K562 (cell line): ENCODE measurements around the gene ITGAD. TPM values are rescaled to one million over a fixed set of nuclear protein-coding genes. Genes with fewer than 3 reads are reported as not detected.

Experiments used
- ARID1B ChIP-seq: fragments of 450-650 bp; IDR thresholded peaks from 2 replicates; pipeline ENCODE4 v1.6.1; 2016; ENCODE audit warnings: antibody characterized with exemption, mild to moderate bottlenecking, inconsistent platforms
- ARID4B ChIP-seq: sonication (generic); formaldehyde crosslinking; IDR thresholded peaks from 2 replicates; pipeline ENCODE4 v1.8.0; 2022; ENCODE audit warnings: mild to moderate bottlenecking, missing genetic modification reagents
- ATF4 ChIP-seq: fragments of 450-650 bp; formaldehyde crosslinking; IDR thresholded peaks from 2 replicates; pipeline ENCODE4 v1.4.0; 2022; ENCODE audit warnings: mild to moderate bottlenecking, moderate library complexity
- EGR1 ChIP-seq: fragments of 450-650 bp; conservative IDR thresholded peaks from 2 replicates; pipeline ENCODE4 v1.6.1; 2017; ENCODE audit warnings: mild to moderate bottlenecking
- FOXJ3 ChIP-seq: sonication (generic); formaldehyde crosslinking; IDR thresholded peaks from 2 replicates; pipeline ENCODE4 v1.4.0; 2020; ENCODE audit warnings: mild to moderate bottlenecking, missing genetic modification reagents
- FUS ChIP-seq: fragments of 200-400 bp; formaldehyde crosslinking; optimal IDR thresholded peaks from 2 replicates; pipeline ENCODE3; 2017; ENCODE audit warnings: low read depth, low read length
- GTF2F1 ChIP-seq: IDR thresholded peaks from 2 replicates; pipeline ENCODE4 v1.6.1; 2011; ENCODE audit warnings: low read depth, low read length, improper control_type of control experiment
- HOMEZ ChIP-seq: fragments of 250-450 bp; sonication (Bioruptor Pico); IDR thresholded peaks from 2 replicates; pipeline ENCODE4 v1.4.0; 2020; ENCODE audit warnings: mild to moderate bottlenecking, moderate library complexity
- MAZ ChIP-seq, 2 experiments: fragments of 450-650 bp in 1 of 2; sonication (generic) in 1 of 2; formaldehyde crosslinking; IDR thresholded peaks in 1 of 2; conservative IDR thresholded peaks in 1 of 2; 2 replicates each; pipeline versions ENCODE4 v1.4.0 to v1.5.0; 2020; ENCODE audit warnings: mild to moderate bottlenecking in 1 of 2, missing genetic modification reagents in 1 of 2
- NR1H2 ChIP-seq: sonication (generic); formaldehyde crosslinking; IDR thresholded peaks from 2 replicates; pipeline ENCODE4 v1.4.0; 2020; ENCODE audit warnings: mild to moderate bottlenecking, missing genetic modification reagents
- PHB ChIP-seq: fragments of 250-450 bp; sonication (Bioruptor Pico); IDR thresholded peaks from 2 replicates; pipeline ENCODE4 v1.5.0; 2021
- PHF8 ChIP-seq: fragments of 200-600 bp; sonication (generic); IDR thresholded peaks from 2 replicates; pipeline ENCODE4 v1.6.1; 2012; ENCODE audit warnings: mixed run types, mild to moderate bottlenecking, inconsistent platforms, low read length, moderate library complexity, borderline replicate concordance
- PHTF2 ChIP-seq: fragments of 250-450 bp; sonication (Bioruptor Pico); IDR thresholded peaks from 2 replicates; pipeline ENCODE4 v1.5.0; 2021; ENCODE audit warnings: mild to moderate bottlenecking
- POLR2A ChIP-seq: fragments of 450-650 bp; conservative IDR thresholded peaks from 2 replicates; pipeline ENCODE4 v1.6.1; 2016
- TOE1 ChIP-seq, 2 experiments: fragments of 450-650 bp in 1 of 2; sonication (generic) in 1 of 2; formaldehyde crosslinking in 1 of 2; IDR thresholded peaks; 2 replicates each; pipeline versions ENCODE4 v1.7.1 to v1.8.0; 2016 to 2022; ENCODE audit warnings: borderline replicate concordance in 2 of 2, mild to moderate bottlenecking in 2 of 2, antibody characterized with exemption in 1 of 2, inconsistent platforms in 1 of 2, low read depth in 1 of 2, missing genetic modification reagents in 1 of 2, moderate library complexity in 1 of 2
- ZBTB2 ChIP-seq: fragments of 450-650 bp; IDR thresholded peaks from 2 replicates; pipeline ENCODE4 v1.6.1; 2016; ENCODE audit warnings: antibody characterized with exemption
- ZNF311 ChIP-seq: fragments of 250-450 bp; sonication (Bioruptor Pico); IDR thresholded peaks from 2 replicates; pipeline ENCODE4 v1.4.0; 2020; ENCODE audit warnings: mild to moderate bottlenecking, moderate library complexity
- ZNF354B ChIP-seq: fragments of 250-450 bp; sonication (Bioruptor Pico); IDR thresholded peaks from 2 replicates; pipeline ENCODE4 v1.4.0; 2020
- polyA plus RNA-seq, 8 experiments: library from polyadenylated mRNA; depleted of rRNA in 4 of 8; stranded (reverse) in 5 of 8; unstranded in 3 of 8; fragments of >200 nt; fragmentation: Nextera tagmentation in 2 of 8; fragmentation: Illumina TruSeq in 1 of 8; extraction: Ambion mirVana in 2 of 8; extraction: Trizol in 1 of 8; gene quantifications; 2 replicates each; pipeline versions ENCODE4 v1.2.1 to v1.2.3, GENCODE V29; 2011 to 2014; ENCODE audit warnings: inconsistent platforms in 1 of 8, missing spikeins in 1 of 8
- total RNA-seq, 7 experiments: library from RNA; depleted of rRNA in 6 of 7; stranded (reverse); fragments of >200 nt in 6 of 7; fragmentation: Illumina TruSeq in 2 of 7; extraction: Trizol in 2 of 7; gene quantifications; 2 replicates each; pipeline versions ENCODE4 v1.2.1 to v1.2.3, GENCODE V29; 2011 to 2021; ENCODE audit warnings: low replicate concordance in 1 of 7

ITGAD gene
- total and polyA plus RNA-seq, 9 of the 15 experiments (the other 6 are each of a cell fraction or from before 2014, with no cell fraction given): not detected

GRCh38 chr16:31458844-31459686 lies 65.9 kb downstream of the ITGAD start, which contains the start of gene ARMC5 (continued):
- TF ChIP-seq ARID4B (CRISPR knock-in tag) (peak; percentile 91; the same call in 1 of the 2 replicates), EGR1 (peak; percentile 61), GTF2F1 (peak; percentile 66; the same call in 1 of the 2 replicates), TOE1 (IDR thresholded peaks at IDR 0.05; ENCODE audit: borderline replicate concordance) (peak; percentile 78), TOE1 (CRISPR knock-in tag; IDR thresholded peaks at IDR 0.05; ENCODE audit: borderline replicate concordance, low read depth) (no peak), ARID1B (0 out of 2 replicates have a peak, but pooled peaks have one; percentile 18), HOMEZ (CRISPR knock-in tag) (0 out of 2 replicates have a peak, but pooled peaks have one; percentile 40), PHTF2 (CRISPR knock-in tag) (no peak), FUS (peak; percentile 22), POLR2A (peak; percentile 97), PHB (CRISPR knock-in tag) (peak; percentile 52; the same call in 1 of the 2 replicates), MAZ (CRISPR knock-in tag; conservative IDR thresholded peaks at IDR 0.05 in 1 of 2, IDR thresholded peaks at IDR 0.05 in 1 of 2) (peak; percentile 77 to 87), ZNF311 (CRISPR knock-in tag) (0 out of 2 replicates have a peak, but pooled peaks have one; percentile 15), NR1H2 (0 out of 2 replicates have a peak, but pooled peaks have one; percentile 2), ZBTB2 (peak; percentile 10; the same call in 1 of the 2 replicates), PHF8 (peak; percentile 79), ATF4 (CRISPR knock-in tag) (peak; percentile 73; the same call in 1 of the 2 replicates), ZNF354B (CRISPR knock-in tag) (peak; percentile 22; the same call in 1 of the 2 replicates), FOXJ3 (no peak)
